Activated CD4-positive, alpha-beta memory T cell treated with anti-CD3 and anti-CD28 coated beads, Interleukin-2, amount 10 ng/mL, durations not matched to agents 7 days and 5 days (primary cell): ENCODE results near the gene COMMD2. TPM values are rescaled to one million over a fixed set of nuclear protein-coding genes. Genes with fewer than 3 reads are reported as not detected.

ENCODE experiments used
- CTCF ChIA-PET: fragments of 350-600 bp; sonication (Branson Sonifier 250); formaldehyde crosslinking; loops from one replicate; lab custom pipeline; 2021; ENCODE audit warnings: antibody characterized with exemption, inconsistent platforms; lab: Charles Lee
- POLR2A ChIA-PET: fragments of 350-600 bp; sonication (Branson Sonifier 250); formaldehyde crosslinking; loops from one replicate; lab custom pipeline; 2021; ENCODE audit warnings: antibody characterized with exemption; lab: Charles Lee
- DNase-seq: peaks from one replicate; pipeline ENCODE4 v3.0.0-alpha.2; 2020
- H3K27ac Mint-ChIP-seq: one replicate; pipeline ENCODE4 v1.8.0; 2021; ENCODE audit warnings: mild to moderate bottlenecking, mixed read lengths
- H3K27me3 Mint-ChIP-seq: one replicate; pipeline ENCODE4 v1.8.0; 2021; ENCODE audit warnings: mixed read lengths
- H3K36me3 Mint-ChIP-seq: one replicate; pipeline ENCODE4 v1.8.0; 2021; ENCODE audit warnings: low read depth, mixed read lengths
- H3K4me1 Mint-ChIP-seq: one replicate; pipeline ENCODE4 v1.8.0; 2021; ENCODE audit warnings: mixed read lengths
- H3K4me3 Mint-ChIP-seq: one replicate; pipeline ENCODE4 v1.8.0; 2021; ENCODE audit warnings: mild to moderate bottlenecking, mixed read lengths
- H3K9me3 Mint-ChIP-seq: one replicate; pipeline ENCODE4 v1.8.0; 2021; ENCODE audit warnings: mixed read lengths
- total RNA-seq, 2 experiments: library from RNA; stranded (reverse); gene quantifications; one replicate each; pipeline ENCODE4 v1.2.3, GENCODE V29; 2021

COMMD2 gene
- total RNA-seq, 2 experiments from 2014 or later: 26.3 to 28.9 TPM

DNA sequence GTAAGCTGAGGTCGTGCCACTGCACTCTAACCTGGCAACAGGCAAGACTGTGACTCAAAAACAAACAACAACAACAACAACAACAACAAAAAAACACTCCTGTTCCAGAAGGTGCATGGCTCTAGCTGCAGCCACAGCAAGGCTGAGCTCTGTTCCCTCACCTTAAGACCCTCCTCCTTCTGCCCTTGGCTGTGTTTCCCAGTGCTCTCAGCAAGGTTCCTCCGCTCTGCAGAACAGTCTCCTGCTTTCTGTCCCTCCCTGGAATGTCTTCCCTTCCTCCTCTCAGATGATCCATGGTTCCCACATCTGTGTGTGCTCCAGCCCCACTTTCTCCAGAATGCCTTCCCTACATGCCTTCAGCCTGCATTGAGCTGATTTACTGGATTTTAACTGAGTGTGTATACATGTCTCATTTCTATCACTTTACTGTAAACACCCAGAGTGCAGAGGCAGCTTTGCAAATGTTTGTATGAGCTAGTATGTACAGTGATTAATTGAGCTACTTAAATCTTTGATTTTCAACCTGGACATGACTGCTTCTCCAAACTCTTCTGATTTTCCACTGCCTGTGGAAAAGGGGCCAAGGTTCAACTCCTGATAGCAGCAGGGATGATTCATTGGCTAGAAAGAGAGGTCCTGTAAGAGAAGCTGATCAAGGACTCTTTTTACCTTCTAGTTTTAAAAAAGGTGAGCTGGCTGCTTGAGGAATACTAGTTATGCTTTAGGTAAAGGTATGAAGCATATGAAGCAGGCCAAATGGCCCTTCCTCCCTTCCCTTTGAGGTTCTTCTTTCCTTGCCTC is 25.3 kb upstream of the COMMD2 start:
- CTCF ChIA-PET: interaction anchor here (1.0 to 3.1 kb wide), 2 partner anchors 12 to 31 kb away, joined by 4 to 12 read pairs; no protein-coding TSS in a partner anchor
- POLR2A ChIA-PET: interaction anchor here (0.8 kb wide), 1 partner anchor 11 kb away, joined by 4 read pairs; no protein-coding TSS in a partner anchor

DNA sequence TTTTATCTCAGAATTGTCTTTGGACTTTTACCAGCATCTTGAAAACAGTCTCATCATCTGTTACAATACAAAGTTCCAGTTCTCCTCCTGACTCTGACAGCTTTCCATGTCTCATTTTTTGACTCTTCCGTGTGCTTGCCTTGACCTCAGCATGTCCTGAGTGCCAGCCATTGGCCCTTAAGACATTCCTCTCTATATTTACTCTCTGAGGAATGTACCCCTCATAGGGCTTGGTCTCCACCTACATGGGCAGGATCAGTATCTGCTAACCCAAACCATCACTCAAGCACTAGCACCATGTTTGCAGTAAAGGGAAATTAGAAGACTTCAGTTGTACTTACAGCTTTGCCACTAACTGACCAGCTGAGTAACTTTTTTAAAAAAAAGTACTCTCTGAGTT is 23.9 kb upstream of the COMMD2 start:
- ChIA-PET CTCF (interaction anchor here (1.3 to 3.1 kb wide), 4 partner anchors 11 to 207 kb away, joined by 3 to 12 read pairs (median 7); partner anchors contain the start of gene COMMD2), POLR2A (no interaction called here)
- no peaks in the 10 kb centered on the region for H3K36me3 Mint-ChIP-seq
- no peak overlapping the region for H3K27ac Mint-ChIP-seq
- H3K9me3 Mint-ChIP-seq: no peaks in the 10 kb centered on the region
- peaks cover 10% of the 10 kb centered on the region for H3K27me3 Mint-ChIP-seq
- no peak overlapping the region for H3K4me3 Mint-ChIP-seq
- H3K4me1 Mint-ChIP-seq: no peaks in the 10 kb centered on the region
- no peak for DNase-seq

More for the DNA sequence above, 25.3 kb upstream of the COMMD2 start:
- no peak overlapping the region for H3K27ac Mint-ChIP-seq
- no peaks in the 10 kb centered on the region for H3K9me3 Mint-ChIP-seq
- no peaks in the 10 kb centered on the region for H3K4me1 Mint-ChIP-seq
- H3K4me3 Mint-ChIP-seq: no peak overlapping the region
- H3K27me3 Mint-ChIP-seq: peaks cover 4% of the 10 kb centered on the region
- no peak for DNase-seq
- no peaks in the 10 kb centered on the region for H3K36me3 Mint-ChIP-seq

DNA sequence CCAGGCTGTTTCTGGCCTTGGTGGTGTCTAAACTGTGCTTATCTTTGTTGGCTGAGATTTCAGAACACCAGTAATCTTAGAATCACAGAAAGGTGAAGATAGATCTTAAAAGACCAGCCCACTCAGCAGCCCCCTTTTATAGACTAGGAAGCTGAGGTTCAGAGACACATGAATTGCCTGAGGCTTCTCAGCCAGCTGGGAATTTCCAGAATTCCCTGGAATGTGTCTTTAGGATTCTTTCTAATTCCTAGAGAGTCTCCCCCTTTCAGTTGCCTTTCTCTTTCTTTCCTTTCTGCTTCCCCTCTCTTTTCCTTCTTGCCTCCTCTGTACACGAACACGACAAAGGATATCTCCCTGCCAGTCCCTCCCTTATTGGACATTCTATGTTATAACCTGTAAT is 20.6 kb upstream of the COMMD2 start:
- CTCF ChIA-PET: interaction anchor here (0.7 to 3.7 kb wide), 11 partner anchors 9 to 280 kb away, joined by 3 to 26 read pairs (median 5); partner anchors contain the start of gene COMMD2
- no peak overlapping the region for H3K4me3 Mint-ChIP-seq
- no peaks in the 10 kb centered on the region for H3K36me3 Mint-ChIP-seq
- H3K27ac Mint-ChIP-seq: no peak overlapping the region
- peaks cover 15% of the 10 kb centered on the region for H3K27me3 Mint-ChIP-seq
- H3K4me1 Mint-ChIP-seq: no peaks in the 10 kb centered on the region
- DNase-seq: no peak
- no peaks in the 10 kb centered on the region for H3K9me3 Mint-ChIP-seq
- POLR2A ChIA-PET: no interaction called here

DNA sequence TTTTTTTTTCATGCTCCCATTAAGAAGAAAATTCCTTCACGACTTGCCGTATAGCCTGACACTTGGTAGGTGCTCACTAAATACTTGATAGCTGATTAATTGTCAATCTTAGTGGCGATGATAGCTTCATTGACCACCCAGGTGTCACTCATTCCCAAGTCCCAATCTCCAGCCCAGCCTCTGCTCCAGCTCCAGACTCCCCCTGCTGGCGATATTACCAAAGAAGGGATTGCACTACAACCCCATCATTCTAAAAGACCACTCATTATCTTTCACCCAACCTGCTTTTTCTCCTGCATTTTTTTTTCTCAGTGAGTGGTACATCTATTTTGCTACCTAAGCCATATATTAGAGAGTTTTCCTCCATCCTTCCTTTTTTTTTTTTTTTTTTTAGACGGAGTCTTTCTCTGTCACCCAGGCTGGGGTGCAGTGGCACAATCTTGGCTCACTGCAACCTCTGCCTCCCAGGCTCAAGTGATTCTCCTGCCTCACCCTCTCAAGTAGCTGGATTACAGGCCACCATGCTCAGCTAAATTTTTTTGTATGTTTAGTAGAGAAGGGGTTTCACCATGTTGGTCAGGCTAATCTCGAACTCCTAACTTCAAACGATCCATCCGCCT is 19.5 kb upstream of the COMMD2 start:
- no peaks in the 10 kb centered on the region for H3K36me3 Mint-ChIP-seq
- peak; percentile 28 for DNase-seq
- ChIA-PET POLR2A (no interaction called here), CTCF (interaction anchor here (0.7 to 3.7 kb wide), 27 partner anchors 11 to 359 kb away, joined by 3 to 26 read pairs (median 4); partner anchors contain the start of gene COMMD2)
- no peaks in the 10 kb centered on the region for H3K9me3 Mint-ChIP-seq
- peaks cover 17% of the 10 kb centered on the region for H3K27me3 Mint-ChIP-seq
- no peak overlapping the region for H3K4me3 Mint-ChIP-seq
- no peak overlapping the region for H3K27ac Mint-ChIP-seq
- H3K4me1 Mint-ChIP-seq: no peaks in the 10 kb centered on the region

DNA sequence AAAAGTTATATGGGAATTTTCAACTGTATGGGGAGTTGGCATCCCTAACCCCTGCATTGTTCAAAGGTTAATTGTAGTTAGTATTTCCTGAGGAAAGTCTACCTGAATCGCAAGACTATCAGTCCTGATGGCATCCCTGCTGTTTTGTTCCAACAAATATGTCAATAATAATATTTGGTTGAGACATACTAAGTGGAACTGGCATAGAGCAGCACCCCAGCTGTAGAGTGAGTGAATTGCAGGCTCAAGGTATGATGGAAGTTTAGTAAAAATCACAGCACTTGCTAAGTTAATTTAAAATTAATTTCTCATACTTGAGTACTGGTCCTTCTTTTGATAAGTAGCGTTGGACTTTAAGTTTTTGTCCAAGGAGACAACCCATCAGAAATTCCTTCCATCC is 18.0 kb upstream of the COMMD2 start:
- no peaks in the 10 kb centered on the region for H3K9me3 Mint-ChIP-seq
- no peaks in the 10 kb centered on the region for H3K36me3 Mint-ChIP-seq
- no peak overlapping the region for H3K4me3 Mint-ChIP-seq
- no peaks in the 10 kb centered on the region for H3K4me1 Mint-ChIP-seq
- ChIA-PET POLR2A (no interaction called here), CTCF (interaction anchor here (0.6 to 3.7 kb wide), 9 partner anchors 18 to 279 kb away, joined by 3 to 26 read pairs (median 13); partner anchors contain the start of gene COMMD2)
- no peak for DNase-seq
- peaks cover 28% of the 10 kb centered on the region for H3K27me3 Mint-ChIP-seq
- no peak overlapping the region for H3K27ac Mint-ChIP-seq

DNA sequence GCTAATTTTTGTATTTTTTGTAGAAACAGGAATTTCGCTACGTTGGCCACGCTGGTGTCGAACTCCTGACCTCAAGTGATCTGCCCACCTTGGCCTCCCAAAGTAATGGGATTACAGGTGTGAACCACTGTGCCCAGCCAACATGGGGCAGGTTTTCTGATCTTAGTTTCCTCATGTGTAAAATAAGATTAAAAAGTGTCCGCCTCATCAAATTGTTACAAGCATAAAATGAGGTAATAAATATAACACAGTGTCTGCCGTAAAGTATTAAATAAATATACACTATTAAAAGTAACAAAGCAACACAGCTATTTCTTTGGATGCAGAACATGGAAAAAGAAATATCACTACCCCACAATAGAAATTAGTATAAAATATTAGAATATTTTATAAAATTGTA is 16.4 kb upstream of the COMMD2 start:
- no peaks in the 10 kb centered on the region for H3K4me1 Mint-ChIP-seq
- POLR2A ChIA-PET: no interaction called here
- no peak overlapping the region for H3K27ac Mint-ChIP-seq
- H3K4me3 Mint-ChIP-seq: no peak overlapping the region
- H3K9me3 Mint-ChIP-seq: no peaks in the 10 kb centered on the region
- no peak for DNase-seq
- H3K36me3 Mint-ChIP-seq: no peaks in the 10 kb centered on the region
- CTCF ChIA-PET: no interaction called here
- H3K27me3 Mint-ChIP-seq: peaks cover 33% of the 10 kb centered on the region

DNA sequence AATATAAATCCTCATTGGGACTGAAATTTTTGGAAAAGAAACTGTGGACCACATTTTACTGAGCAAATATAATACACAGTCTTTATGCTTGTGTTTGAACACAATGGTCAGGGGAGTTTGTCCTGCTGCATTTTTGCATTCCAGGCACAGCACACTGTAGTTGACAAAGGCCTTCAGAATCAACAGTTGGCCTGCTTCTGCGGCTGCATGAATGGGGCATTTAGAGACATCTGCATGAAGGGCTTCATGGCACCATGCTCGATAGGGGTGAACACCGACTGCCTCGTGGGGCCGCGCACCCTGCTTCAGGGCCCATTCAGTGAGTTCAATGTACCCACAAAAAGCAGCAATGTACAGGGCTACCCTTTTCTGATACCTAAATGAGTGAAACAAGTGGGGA is 15.4 kb upstream of the COMMD2 start:
- ChIA-PET CTCF (interaction anchor here (0.7 to 1.1 kb wide), 2 partner anchors 199 to 237 kb away, joined by 3 read pairs; no protein-coding TSS in a partner anchor), POLR2A (no interaction called here)
- Mint-ChIP-seq H3K4me3 (no peak overlapping the region), H3K27ac (no peak overlapping the region), H3K4me1 (no peaks in the 10 kb centered on the region), H3K36me3 (no peaks in the 10 kb centered on the region), H3K27me3 (peaks cover 33% of the 10 kb centered on the region), H3K9me3 (no peaks in the 10 kb centered on the region)
- no peak for DNase-seq

DNA sequence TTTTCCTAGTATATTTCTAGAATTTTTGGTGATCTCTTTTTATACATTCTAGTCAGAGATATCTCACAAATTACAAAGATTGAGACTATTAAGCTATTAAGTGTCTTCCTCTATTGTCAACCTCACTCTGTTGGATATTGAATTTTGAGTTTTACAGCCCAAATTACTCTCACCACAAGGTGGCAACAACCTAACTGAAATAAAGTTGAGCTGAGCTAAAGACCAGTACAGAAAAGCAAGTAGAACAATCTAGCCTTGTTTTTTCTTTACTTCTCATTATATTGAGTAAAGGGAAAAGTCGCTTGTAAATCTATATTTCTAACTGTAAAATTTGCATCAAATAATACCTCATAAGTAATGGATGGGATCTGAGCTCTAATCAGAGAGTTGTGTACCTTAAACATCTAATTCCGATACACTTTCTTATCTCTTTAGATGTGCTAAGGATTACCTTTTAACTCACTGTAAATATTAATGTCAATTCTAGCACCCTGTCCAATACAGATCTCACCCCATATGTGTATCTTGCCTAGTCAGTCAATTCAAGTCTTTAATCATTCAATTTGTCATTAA is 13.6 kb upstream of the COMMD2 start:
- CTCF ChIA-PET: interaction anchor here (1.0 to 3.4 kb wide), 7 partner anchors 10 to 276 kb away, joined by 3 to 28 read pairs (median 4); partner anchors contain the start of gene COMMD2
- no peaks in the 10 kb centered on the region for H3K36me3 Mint-ChIP-seq

DNA sequence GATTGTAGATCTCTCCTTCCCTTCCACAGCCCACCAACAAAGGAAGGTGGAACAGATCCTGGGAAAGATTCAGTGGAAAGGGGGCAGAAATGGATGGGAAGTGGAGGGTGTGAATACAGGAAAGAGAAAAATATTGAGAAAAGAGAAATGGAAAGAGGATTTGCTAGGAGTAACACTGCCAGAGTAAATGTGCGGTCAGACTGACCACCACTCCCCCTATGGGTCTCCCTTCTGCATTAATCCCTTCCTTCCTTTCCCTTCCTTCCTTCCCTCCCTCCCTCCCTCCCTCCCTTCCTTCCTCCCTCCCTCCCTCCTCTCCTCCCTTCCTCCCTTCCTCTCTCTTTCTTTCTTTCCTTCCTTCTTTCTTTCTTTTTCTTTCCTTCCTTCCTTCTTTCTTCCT is 12.0 kb upstream of the COMMD2 start:
- peaks cover 34% of the 10 kb centered on the region for H3K27me3 Mint-ChIP-seq
- no peak overlapping the region for H3K27ac Mint-ChIP-seq
- CTCF ChIA-PET: interaction anchor here (2.0 to 3.4 kb wide), 2 partner anchors 12 to 44 kb away, joined by 12 to 28 read pairs; partner anchors contain the start of gene COMMD2
- H3K4me1 Mint-ChIP-seq: no peaks in the 10 kb centered on the region
- no peak for DNase-seq
- no peak overlapping the region for H3K4me3 Mint-ChIP-seq
- H3K9me3 Mint-ChIP-seq: no peaks in the 10 kb centered on the region
- H3K36me3 Mint-ChIP-seq: no peaks in the 10 kb centered on the region
- POLR2A ChIA-PET: no interaction called here

More for the DNA sequence above, 13.6 kb upstream of the COMMD2 start:
- POLR2A ChIA-PET: no interaction called here
- no peak for DNase-seq
- H3K27ac Mint-ChIP-seq: no peak overlapping the region
- no peaks in the 10 kb centered on the region for H3K4me1 Mint-ChIP-seq
- no peaks in the 10 kb centered on the region for H3K9me3 Mint-ChIP-seq
- H3K4me3 Mint-ChIP-seq: no peak overlapping the region
- peaks cover 32% of the 10 kb centered on the region for H3K27me3 Mint-ChIP-seq

DNA sequence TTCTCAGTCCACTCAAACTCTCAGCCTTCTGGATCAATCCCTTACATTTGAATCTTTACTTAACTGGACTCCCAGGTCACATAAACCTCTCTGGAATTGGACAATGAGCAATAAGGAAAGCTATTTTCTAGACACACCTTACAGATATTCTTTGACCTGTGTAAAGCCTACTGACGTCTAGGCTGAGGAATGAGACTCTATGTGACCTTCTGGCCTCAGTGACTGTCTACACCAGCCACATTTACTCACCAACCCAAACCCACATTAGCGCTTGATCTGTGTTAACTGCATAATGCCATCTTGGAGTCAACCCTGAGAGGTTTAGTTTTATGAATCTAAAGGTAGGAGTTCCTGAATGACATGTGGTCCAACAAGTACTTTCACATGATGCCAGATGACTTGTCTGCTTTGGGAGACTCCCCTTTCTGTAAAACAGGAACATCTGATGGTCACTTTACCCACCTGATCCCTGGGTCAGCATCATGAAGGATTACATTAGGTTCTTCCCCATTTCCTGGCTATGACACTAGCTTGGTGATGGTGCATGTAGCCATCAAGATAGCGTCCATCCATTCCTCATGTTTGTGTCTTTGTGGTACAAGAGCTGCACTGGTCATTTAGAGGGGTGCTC is 11.4 kb upstream of the COMMD2 start:
- H3K4me1 Mint-ChIP-seq: no peaks in the 10 kb centered on the region
- DNase-seq: no peak
- ChIA-PET POLR2A (no interaction called here), CTCF (interaction anchor here (1.0 to 3.4 kb wide), 3 partner anchors 9 to 44 kb away, joined by 3 to 28 read pairs (median 3); no protein-coding TSS in a partner anchor)
- peaks cover 32% of the 10 kb centered on the region for H3K27me3 Mint-ChIP-seq
- H3K4me3 Mint-ChIP-seq: no peak overlapping the region
- no peak overlapping the region for H3K27ac Mint-ChIP-seq
- no peaks in the 10 kb centered on the region for H3K9me3 Mint-ChIP-seq
- H3K36me3 Mint-ChIP-seq: no peaks in the 10 kb centered on the region

DNA sequence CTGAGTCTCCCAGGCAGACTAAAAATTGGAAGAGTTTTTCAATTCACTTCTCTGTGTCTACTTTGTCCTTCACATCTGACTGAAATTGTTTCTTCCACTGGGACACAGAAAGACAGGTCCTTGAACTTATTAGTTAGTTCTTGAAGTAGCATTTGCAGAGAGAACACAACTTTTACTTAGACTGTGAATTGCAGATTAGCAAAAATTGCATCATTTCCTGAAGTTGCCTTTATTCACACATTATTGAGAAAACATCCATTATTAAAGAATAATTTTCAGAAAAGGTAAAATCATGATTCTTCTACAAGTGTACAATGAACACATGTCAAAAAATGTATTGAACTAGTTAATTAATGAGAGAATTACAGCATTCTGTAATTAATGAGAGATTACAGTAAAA is 1.4 kb upstream of the COMMD2 start:
- H3K27ac Mint-ChIP-seq: no peak overlapping the region
- H3K9me3 Mint-ChIP-seq: no peaks in the 10 kb centered on the region
- ChIA-PET CTCF (interaction anchor here (3.1 to 4.8 kb wide), 2 partner anchors 55 to 184 kb away, joined by 23 to 32 read pairs; no protein-coding TSS in a partner anchor), POLR2A (interaction anchor here (2.7 kb wide), 1 partner anchor 60 kb away, joined by 22 read pairs; the partner anchor contains the start of gene RNF13)
- H3K4me3 Mint-ChIP-seq: no peak overlapping the region
- no peak for DNase-seq
- peaks cover 13% of the 10 kb centered on the region for H3K36me3 Mint-ChIP-seq
- peaks cover 32% of the 10 kb centered on the region for H3K4me1 Mint-ChIP-seq
- H3K27me3 Mint-ChIP-seq: peaks cover 5% of the 10 kb centered on the region

DNA sequence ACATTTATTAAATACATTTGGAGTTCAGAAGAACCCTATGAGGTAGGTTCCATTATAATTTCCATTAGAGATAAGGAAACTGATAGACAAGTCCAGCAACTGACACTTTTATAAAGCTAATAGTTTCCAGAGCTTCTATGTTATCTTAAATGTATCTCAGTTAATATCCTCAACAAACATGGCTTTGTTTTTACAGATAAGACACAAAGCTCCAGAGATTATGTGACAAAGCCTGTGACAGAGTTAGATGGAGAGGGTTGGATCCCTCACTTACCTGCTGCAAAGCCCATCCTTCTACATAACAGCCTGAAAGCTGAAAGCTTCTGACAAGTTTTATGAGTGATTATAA is 473 bp upstream of the COMMD2 start:
- Mint-ChIP-seq H3K36me3 (peaks cover 22% of the 10 kb centered on the region), H3K4me3 (peak overlapping the region; percentile 95), H3K9me3 (no peaks in the 10 kb centered on the region), H3K4me1 (peaks cover 32% of the 10 kb centered on the region), H3K27ac (peak overlapping the region; percentile 82), H3K27me3 (peaks cover 5% of the 10 kb centered on the region)
- POLR2A ChIA-PET: interaction anchor here (0.8 to 2.7 kb wide), 8 partner anchors 48 to 793 kb away, joined by 3 to 22 read pairs (median 4); partner anchors contain the start of genes RNF13, SERP1 and WWTR1
- DNase-seq: no peak
- CTCF ChIA-PET: interaction anchor here (0.9 to 4.8 kb wide), 16 partner anchors 13 to 198 kb away, joined by 3 to 32 read pairs (median 4); no protein-coding TSS in a partner anchor
